ENCODE data around the gene WWP2. TPM values are rescaled to one million over a fixed set of nuclear protein-coding genes. Genes with fewer than 3 reads are reported as not detected.
A peak's percentile ranks its signal among the peaks of the same experiment; 100 is the strongest.
"Not testable (repeated sequence)": the region's sequence is repeated elsewhere in the genome, so short reads cannot be mapped to it uniquely, and the experiment has no call there.

Gene WWP2
- total RNA-seq, 2 donors from 2014 or later: 144 to 146 TPM

DNA sequence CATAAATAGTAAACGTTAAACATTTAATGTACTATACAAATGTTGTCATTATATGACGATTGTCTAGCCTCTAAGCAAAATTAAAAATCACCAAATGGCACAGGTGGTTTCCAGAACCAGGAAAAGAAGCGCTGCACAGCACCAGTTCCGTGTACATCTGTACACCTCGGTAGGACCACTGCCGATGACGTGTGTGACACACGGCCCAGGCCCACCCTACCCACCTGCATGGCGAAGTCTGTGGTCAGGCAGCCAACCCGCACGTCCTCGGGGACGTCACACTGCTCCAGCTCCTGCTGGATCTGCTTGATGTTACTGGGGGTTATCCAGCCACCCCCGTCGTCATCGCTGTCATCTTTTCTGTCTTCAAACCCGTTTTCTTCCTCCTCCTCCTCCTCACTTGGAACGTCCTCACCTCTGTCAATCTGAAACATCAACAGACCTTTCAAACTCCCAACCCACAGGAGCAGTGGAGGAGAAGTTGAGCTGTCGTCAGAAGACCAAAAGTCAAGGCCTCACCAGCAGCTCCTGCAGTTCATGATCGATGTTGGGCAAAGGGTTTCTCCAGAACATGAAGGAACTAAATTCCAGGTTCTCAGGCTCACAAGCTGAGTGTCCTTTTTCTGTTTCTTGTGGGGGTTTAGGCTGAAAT, 13.3 kb upstream of the WWP2 start:
- DNase-seq (ENCODE audit: low spot score) (no peak), ATAC-seq (ENCODE audit: insufficient number of reproducible peaks, low FRiP score, low read depth) (no peak)
- peaks cover 11 to 18% of the 10 kb centered on the region in 2 donors for H3K4me1 ChIP-seq (ENCODE audit: control insufficient read depth in 1 of 2, low read depth in 2 of 2)
- H3K27me3 ChIP-seq (replicated peaks; ENCODE audit: insufficient read depth): no peaks in the 10 kb centered on the region
- H3K36me3 ChIP-seq: peaks cover 57% of the 10 kb centered on the region
- TF ChIP-seq, protein P1, sequence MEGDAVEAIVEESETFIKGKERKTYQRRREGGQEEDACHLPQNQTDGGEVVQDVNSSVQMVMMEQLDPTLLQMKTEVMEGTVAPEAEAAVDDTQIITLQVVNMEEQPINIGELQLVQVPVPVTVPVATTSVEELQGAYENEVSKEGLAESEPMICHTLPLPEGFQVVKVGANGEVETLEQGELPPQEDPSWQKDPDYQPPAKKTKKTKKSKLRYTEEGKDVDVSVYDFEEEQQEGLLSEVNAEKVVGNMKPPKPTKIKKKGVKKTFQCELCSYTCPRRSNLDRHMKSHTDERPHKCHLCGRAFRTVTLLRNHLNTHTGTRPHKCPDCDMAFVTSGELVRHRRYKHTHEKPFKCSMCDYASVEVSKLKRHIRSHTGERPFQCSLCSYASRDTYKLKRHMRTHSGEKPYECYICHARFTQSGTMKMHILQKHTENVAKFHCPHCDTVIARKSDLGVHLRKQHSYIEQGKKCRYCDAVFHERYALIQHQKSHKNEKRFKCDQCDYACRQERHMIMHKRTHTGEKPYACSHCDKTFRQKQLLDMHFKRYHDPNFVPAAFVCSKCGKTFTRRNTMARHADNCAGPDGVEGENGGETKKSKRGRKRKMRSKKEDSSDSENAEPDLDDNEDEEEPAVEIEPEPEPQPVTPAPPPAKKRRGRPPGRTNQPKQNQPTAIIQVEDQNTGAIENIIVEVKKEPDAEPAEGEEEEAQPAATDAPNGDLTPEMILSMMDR (IDR thresholded peaks at IDR 0.05): no peak
- H3K27ac ChIP-seq: no peak overlapping the region
- no peak overlapping the region for H3K4me3 ChIP-seq
- no peaks in the 10 kb centered on the region for H3K9me3 ChIP-seq

DNA sequence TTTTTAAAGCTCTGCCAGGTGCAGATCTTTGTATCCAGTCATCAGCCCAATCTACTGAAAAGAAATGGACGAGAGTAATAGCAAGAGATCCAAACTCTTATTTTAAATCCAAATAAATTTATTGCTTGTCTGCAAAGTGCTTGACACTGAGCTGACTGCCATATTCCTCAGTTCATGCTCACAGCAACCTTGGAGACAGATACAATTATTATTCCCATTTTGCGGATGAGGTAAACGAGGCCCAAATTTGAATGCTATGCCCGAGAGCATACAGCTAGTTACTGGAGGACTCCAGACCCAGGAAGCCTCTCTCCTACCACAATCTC, 8.0 kb upstream of the WWP2 start:
- no peak for ATAC-seq (ENCODE audit: insufficient number of reproducible peaks, low FRiP score, low read depth)
- Histone ChIP-seq H3K4me3 (peak overlapping the region; percentile 73), H3K9me3 (no peaks in the 10 kb centered on the region), H3K27ac (peak overlapping the region in 1 of 2 donors; percentile 9), H3K4me1 (ENCODE audit: control insufficient read depth in 1 of 2, low read depth in 2 of 2) (peaks cover 15 to 23% of the 10 kb centered on the region in 2 donors), H3K36me3 (peaks cover 21% of the 10 kb centered on the region), H3K27me3 (replicated peaks; ENCODE audit: insufficient read depth) (no peaks in the 10 kb centered on the region)
- no peak for DNase-seq (ENCODE audit: low spot score)
- TF ChIP-seq, protein P1 (IDR thresholded peaks at IDR 0.05): no peak

DNA sequence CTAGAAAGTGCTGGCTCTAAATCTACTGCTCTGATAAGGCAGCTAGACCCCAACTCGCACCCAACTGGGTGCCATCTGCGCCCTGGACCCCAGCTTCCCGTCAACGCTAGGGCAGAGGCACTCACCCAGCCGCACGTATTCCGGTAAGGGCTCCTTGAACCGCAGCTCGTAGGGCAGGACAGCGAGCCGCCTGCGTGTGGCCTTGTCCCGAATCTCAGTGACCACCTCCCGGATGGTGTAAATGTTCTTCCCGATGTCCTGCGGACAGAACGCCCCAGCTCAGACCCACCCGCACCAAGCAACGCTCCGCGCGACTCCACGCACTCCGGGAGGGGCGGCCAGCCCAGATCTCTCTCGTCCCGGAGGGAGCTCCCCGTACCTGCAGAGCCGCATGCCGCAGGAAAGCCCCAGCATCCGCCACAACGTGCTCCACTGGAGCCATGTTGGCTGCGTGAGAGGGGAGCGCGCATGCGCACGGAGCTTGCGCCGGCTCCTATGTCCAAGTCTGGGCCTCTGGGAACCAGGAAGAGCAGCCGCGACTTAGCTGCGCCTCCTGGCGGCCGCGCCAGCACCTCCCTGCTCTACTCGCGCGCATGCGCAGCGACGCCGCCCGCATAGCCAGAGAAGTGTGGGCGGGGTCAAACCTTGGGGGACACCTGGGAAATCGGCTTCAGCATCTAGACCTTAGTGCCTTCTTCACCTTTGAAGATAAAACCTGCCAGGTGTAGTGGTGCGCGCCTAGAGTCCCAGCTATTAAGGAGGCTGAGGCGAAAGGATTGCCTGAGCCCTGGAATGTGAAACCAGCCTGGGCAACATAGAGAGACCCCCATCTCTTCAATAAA, 7.4 kb upstream of the WWP2 start, which contains the start of gene NOB1:
NOB1 (minus strand) TSS at position 458 of the 842 bp plus-strand sequence; CDS start at position 442, 16 bp downstream.
- Histone ChIP-seq H3K4me1 (ENCODE audit: control insufficient read depth in 1 of 2, low read depth in 2 of 2) (peaks cover 15 to 23% of the 10 kb centered on the region in 2 donors), H3K4me3 (peak within 1 kb of the TSS; percentile 73), H3K27ac (peak within 1 kb of the TSS; percentile 2 to 9), H3K9me3 (no peaks in the 10 kb centered on the region), H3K36me3 (peaks cover 16% of the 10 kb centered on the region), H3K27me3 (replicated peaks; ENCODE audit: insufficient read depth) (no peaks in the 10 kb centered on the region)
- DNase-seq (ENCODE audit: low spot score) (peak; percentile 73), ATAC-seq (ENCODE audit: insufficient number of reproducible peaks, low FRiP score, low read depth) (peak; percentile 96)
- TF ChIP-seq, protein P1 (IDR thresholded peaks at IDR 0.05): peak; percentile 96

DNA sequence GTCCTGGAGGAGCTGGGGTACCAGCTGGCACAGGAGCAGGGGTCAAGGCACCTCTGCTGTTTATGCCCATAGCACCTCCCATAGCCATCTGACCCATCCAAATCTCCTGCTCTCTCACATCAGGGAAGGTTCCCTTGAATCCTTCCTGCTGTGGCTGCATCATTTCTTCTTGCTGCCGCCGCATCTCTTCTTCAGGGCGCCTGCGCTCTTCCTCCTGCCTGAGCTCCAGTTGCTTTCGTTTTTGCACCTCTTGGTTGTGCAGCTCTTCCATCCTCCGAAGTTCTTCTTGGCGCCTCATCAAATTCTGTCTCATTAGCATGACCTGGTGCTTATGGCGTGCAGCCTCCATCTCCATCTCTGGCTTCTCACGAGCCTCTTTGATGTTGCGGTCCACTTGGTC, 5.4 kb upstream of the WWP2 start:
- DNase-seq (ENCODE audit: low spot score): no peak
- Histone ChIP-seq H3K4me1 (ENCODE audit: control insufficient read depth in 1 of 2, low read depth in 2 of 2) (peaks cover 18 to 26% of the 10 kb centered on the region in 2 donors), H3K27me3 (replicated peaks; ENCODE audit: insufficient read depth) (no peaks in the 10 kb centered on the region), H3K9me3 (no peaks in the 10 kb centered on the region), H3K27ac (no peak overlapping the region), H3K4me3 (no peak overlapping the region), H3K36me3 (peaks cover 3% of the 10 kb centered on the region)
- TF ChIP-seq, protein P1 (IDR thresholded peaks at IDR 0.05): no peak
- ATAC-seq (ENCODE audit: insufficient number of reproducible peaks, low FRiP score, low read depth): no peak

DNA sequence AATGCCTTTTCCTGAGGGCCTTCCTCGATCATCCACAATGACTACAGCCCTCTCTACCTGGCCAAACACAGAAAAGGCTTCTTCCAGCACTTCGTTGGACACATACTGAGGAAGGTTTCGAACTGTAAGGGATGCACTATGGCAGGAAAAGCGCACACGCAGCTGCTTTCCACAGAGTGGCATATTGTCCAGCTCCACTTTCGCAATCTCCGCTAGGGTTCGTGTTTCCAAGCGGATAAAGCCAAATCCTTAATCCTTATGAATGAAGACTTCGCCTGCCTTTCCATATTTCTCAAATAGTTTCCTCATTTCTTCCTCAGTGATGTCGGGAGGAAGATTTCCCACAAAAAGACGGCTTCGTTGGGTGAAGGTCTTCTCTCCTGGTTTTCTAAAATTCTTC, 4.8 kb upstream of the WWP2 start:
- H3K4me1 ChIP-seq (ENCODE audit: control insufficient read depth in 1 of 2, low read depth in 2 of 2): peaks cover 19 to 26% of the 10 kb centered on the region in 2 donors
- H3K36me3 ChIP-seq; H3K9me3 ChIP-seq; H3K4me3 ChIP-seq; H3K27me3 ChIP-seq (replicated peaks; ENCODE audit: insufficient read depth); DNase-seq (ENCODE audit: low spot score); ATAC-seq (ENCODE audit: insufficient number of reproducible peaks, low FRiP score, low read depth); H3K27ac ChIP-seq: not testable (repeated sequence)

Measured in thoracic aorta (tissue), 2 donors.